Stimulated activated CD4-positive, alpha-beta T cell treated with anti-CD3 and anti-CD28 coated beads, Interleukin-2, amount 100 ng/mL, for 48 hours (primary cell): Measurements from ENCODE around the gene ROCK1.

ENCODE experiments used
- DNase-seq, 2 donors: peaks; one replicate each; pipeline ENCODE4 v3.0.0-alpha.2; 2020

Gene ROCK1

DNA sequence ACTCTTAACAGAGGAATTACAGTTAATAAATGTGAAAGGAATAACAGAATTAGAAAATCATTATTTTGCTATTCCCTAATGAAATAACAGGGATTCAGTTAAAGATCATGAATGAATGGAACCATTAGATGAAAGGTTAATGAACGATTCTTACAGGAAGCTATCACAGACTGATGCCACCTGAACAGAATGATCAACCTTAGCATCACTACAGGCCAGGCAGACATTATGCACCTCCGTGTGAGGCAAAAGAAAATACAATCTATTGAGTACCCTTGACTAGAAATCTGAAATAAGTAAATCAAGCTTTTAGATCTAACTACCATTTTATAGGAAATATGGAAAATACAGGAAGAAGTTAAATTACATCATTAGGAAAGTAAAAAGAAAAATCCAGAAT, 10.4 kb downstream of the ROCK1 start:
- no peak for DNase-seq

- DNase-seq = no peak
Measured at GRCh38 chr18:21100678-21101077, 10.9 kb downstream of the ROCK1 start.

DNA sequence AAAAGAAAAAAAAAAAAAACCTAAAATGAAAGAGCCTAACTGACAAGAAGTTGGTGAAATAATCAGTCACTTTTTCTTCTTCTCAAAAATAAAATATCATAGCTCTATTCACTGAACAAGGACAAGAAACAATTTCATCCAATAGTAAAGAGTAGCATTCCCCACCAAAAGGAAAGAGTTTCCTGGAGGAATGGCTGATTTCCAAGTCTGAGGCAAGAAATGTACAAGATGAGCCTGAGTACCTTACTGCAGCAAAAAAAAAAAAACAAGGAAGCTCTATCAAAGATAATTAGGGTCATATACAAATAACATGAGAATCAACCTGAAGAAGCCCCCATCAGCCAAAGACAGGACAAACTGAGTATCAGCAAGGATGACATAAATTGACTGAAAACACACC, 11.5 kb downstream of the ROCK1 start:
- no peak for DNase-seq

GRCh38 chr18:21099442-21099841, 12.2 kb downstream of the ROCK1 start:
- DNase-seq = no peak

- DNase-seq = no peak
Measured at GRCh38 chr18:21096760-21097159, 14.9 kb downstream of the ROCK1 start.

- no peak for DNase-seq
Measured at GRCh38 chr18:21093133-21093532, 18.5 kb downstream of the ROCK1 start.

DNA sequence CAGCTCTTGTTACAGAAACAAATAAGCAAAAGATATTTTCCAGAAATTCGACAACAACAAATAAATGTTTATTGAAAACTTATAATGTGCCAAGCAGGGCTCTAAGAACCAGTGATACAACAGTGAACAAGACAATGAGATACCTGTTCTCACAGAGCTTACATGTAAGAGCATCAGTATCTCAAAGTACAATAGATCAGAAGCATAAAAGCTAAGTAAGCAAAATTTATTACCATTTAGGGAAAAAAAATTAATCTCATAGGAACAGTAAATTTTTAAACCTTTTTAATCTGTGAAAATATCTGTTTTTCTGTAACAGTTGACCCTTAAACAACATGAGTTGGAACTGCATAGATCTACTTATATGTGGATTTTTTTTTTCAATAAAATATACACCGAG, 20.9 kb downstream of the ROCK1 start:
- no peak for DNase-seq

DNA sequence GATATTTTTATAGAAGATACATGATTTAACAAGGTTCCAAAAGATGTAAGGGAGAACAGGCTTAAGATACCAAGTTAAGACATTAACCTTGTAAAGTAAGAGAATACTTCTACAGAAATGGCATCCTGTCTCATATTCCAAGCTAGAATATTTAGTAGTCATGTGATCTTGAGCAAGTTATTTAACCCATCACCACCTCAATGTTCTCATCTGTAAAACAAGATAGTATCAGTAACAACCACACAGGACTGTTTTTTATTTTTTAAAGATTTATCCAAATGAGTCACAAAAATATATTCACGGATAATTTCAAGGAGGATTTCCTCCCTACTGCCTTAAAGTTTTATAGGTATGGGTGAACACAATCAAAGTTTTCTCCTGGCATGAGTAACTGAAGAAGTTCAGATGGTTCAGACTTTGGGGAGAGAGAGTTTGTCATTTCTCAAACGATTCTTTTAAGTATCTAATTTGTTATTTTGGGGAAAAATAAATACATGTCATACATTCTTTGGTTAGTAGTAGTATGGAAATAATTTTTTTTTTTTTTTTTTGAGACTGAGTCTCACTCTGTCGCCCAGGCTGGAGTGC, 25.9 kb downstream of the ROCK1 start:
- no peak for DNase-seq

- DNase-seq = no peak
Measured at GRCh38 chr18:21084511-21085078, 27.0 kb downstream of the ROCK1 start.

- no peak for DNase-seq
Measured at GRCh38 chr18:21083017-21083416, 28.6 kb downstream of the ROCK1 start.

GRCh38 chr18:21081426-21081825, 30.2 kb downstream of the ROCK1 start:
- no peak for DNase-seq

GRCh38 chr18:21080576-21080975, 31.0 kb downstream of the ROCK1 start:
- DNase-seq = no peak

- DNase-seq = no peak
Measured at GRCh38 chr18:21074336-21075323, 37.0 kb downstream of the ROCK1 start.

- no peak for DNase-seq
Measured at GRCh38 chr18:21073180-21073579, 38.4 kb downstream of the ROCK1 start.

GRCh38 chr18:21071071-21071470, 40.5 kb downstream of the ROCK1 start:
- DNase-seq = no peak

DNA sequence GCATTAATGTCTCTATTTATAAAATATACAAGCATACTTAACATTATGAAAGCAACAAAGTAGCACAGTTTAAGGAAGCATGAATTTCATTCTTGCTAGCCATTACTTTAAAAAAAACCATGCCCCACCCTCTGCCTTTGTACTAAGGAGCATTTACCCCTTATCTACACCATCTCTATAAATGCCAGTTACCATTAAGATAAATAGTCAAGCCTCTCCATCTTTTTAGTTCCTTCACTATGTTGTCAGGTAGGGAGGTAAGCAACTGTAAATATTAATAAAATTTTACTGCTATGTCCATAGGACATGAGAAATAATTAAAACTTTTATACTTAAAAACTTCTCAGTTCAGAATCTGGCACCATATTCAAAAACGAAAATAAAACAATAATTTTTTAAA, 42.1 kb downstream of the ROCK1 start:
- DNase-seq = no peak

- DNase-seq = no peak
Measured at GRCh38 chr18:21064347-21064746, 47.3 kb downstream of the ROCK1 start.

DNA sequence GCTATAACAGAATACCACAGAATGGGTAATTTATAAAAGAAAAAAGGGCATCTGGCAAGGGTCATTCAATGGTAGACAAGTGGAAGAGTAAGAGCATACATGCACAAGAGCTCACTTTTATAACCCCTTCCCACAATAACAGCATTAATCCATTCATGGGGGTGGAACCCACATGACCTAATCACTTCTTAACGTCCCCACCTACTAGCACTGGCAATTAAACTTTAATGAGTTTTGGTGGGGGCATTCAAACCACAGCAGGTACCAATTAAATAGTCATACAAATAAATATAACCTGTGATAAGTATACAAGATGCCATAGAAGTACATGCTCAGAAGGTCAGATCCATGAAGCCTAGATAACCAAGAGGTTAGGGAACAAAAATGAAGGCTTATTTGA, 48.6 kb downstream of the ROCK1 start:
- no peak for DNase-seq

- DNase-seq = no peak
Measured at GRCh38 chr18:21057112-21057511, 54.5 kb downstream of the ROCK1 start.

GRCh38 chr18:21056545-21056944, 55.1 kb downstream of the ROCK1 start:
- DNase-seq = no peak

- DNase-seq = no peak
Measured at GRCh38 chr18:21054252-21054821, 57.3 kb downstream of the ROCK1 start.

GRCh38 chr18:21053127-21053526, 58.5 kb downstream of the ROCK1 start:
- no peak for DNase-seq

- no peak for DNase-seq
Measured at GRCh38 chr18:21052385-21052784, 59.2 kb downstream of the ROCK1 start.

- DNase-seq = no peak
Measured at GRCh38 chr18:21051620-21052019, 60.0 kb downstream of the ROCK1 start.
